SK-N-SH (cell line): Measurements from ENCODE around the gene MAX. TPM values are rescaled to one million over a fixed set of nuclear protein-coding genes. Genes with fewer than 3 reads are reported as not detected.

Source experiments
- CTCF ChIA-PET: fragments of 300-600, 350-600 bp; formaldehyde crosslinking; extraction: SDS; loops from one replicate; lab custom pipeline; 2021; lab: Yijun Ruan, JAX
- POLR2A ChIA-PET: fragments of 350-600 bp; sonication (Branson Sonifier 250); formaldehyde crosslinking; extraction: SDS; loops from one replicate; lab custom pipeline; 2020; ENCODE audit warnings: antibody characterized with exemption, inconsistent platforms; lab: Yijun Ruan, JAX
- DNase-seq: peaks from one replicate; pipeline ENCODE4 v3.0.0; 2012
- H2AFZ ChIP-seq: fragments of 200-600 bp; sonication (generic); 2 replicates; pipeline ENCODE4 v1.8.1; 2016; ENCODE audit warnings: antibody characterized with exemption, mild to moderate bottlenecking, low read depth
- H3F3A ChIP-seq: fragments of 200-600 bp; sonication (generic); replicated peaks from 2 replicates; pipeline ENCODE3; 2016; ENCODE audit warnings: antibody characterized with exemption, mild to moderate bottlenecking; ENCODE audit not compliant: insufficient read depth
- H3K27ac ChIP-seq, 2 experiments: fragments of 200-500 bp in 1 of 2; fragments of 200-600 bp in 1 of 2; sonication (Bioruptor generic) in 1 of 2; sonication (generic), shearing (Covaris generic) in 1 of 2; 2 replicates each; pipeline versions ENCODE4 v1.5.1 to v1.6.1; 2014 to 2016; ENCODE audit warnings: low read depth in 2 of 2, inconsistent platforms in 1 of 2, low read length in 1 of 2, mild to moderate bottlenecking in 1 of 2, mixed read lengths in 1 of 2
- H3K27me3 ChIP-seq: fragments of 200-600 bp; sonication (generic), shearing (Covaris generic); 2 replicates; pipeline ENCODE4 v1.6.1; 2016; ENCODE audit warnings: mixed run types; ENCODE audit not compliant: insufficient read depth
- H3K36me3 ChIP-seq, 2 experiments: fragments of 200-500 bp in 1 of 2; fragments of 200-600 bp in 1 of 2; sonication (Bioruptor generic) in 1 of 2; sonication (generic) in 1 of 2; replicated peaks in 1 of 2; 2 replicates each; pipeline versions ENCODE3 to v1.5.1; 2014 to 2016; ENCODE audit warnings: low read length in 1 of 2, mild to moderate bottlenecking in 1 of 2; ENCODE audit not compliant: insufficient read depth in 2 of 2, control insufficient read depth in 1 of 2
- H3K4me1 ChIP-seq, 2 experiments: fragments of 200-500 bp in 1 of 2; fragments of 200-600 bp in 1 of 2; sonication (Bioruptor generic) in 1 of 2; sonication (generic), shearing (Covaris generic) in 1 of 2; 2 replicates each; pipeline versions ENCODE4 v1.5.1 to v1.6.1; 2014 to 2016; ENCODE audit warnings: low read depth in 1 of 2, low read length in 1 of 2, mixed run types in 1 of 2; ENCODE audit not compliant: insufficient read depth in 2 of 2, control insufficient read depth in 1 of 2
- H3K4me2 ChIP-seq: fragments of 200-600 bp; sonication (generic), shearing (Covaris generic); 2 replicates; pipeline ENCODE4 v1.6.1; 2017; ENCODE audit warnings: mixed run types
- H3K4me3 ChIP-seq, 2 experiments: fragments of 200-500 bp in 1 of 2; fragments of 200-600 bp in 1 of 2; sonication (Bioruptor generic) in 1 of 2; sonication (generic), shearing (Covaris generic) in 1 of 2; 2 replicates each; pipeline versions ENCODE4 v1.5.1 to v1.8.1; 2014 to 2016; ENCODE audit warnings: low read depth in 2 of 2, inconsistent platforms in 1 of 2, low read length in 1 of 2, mild to moderate bottlenecking in 1 of 2, mixed read lengths in 1 of 2, moderate library complexity in 1 of 2
- H3K79me2 ChIP-seq: fragments of 200-600 bp; sonication (generic); 2 replicates; pipeline ENCODE4 v1.8.1; 2017; ENCODE audit warnings: mild to moderate bottlenecking; ENCODE audit not compliant: insufficient read depth
- H3K9ac ChIP-seq: fragments of 200-600 bp; sonication (generic); 2 replicates; pipeline ENCODE4 v1.6.1; 2017; ENCODE audit warnings: mixed run types
- H3K9me2 ChIP-seq: fragments of 200-600 bp; sonication (generic); 2 replicates; pipeline ENCODE4 v1.6.1; 2017; ENCODE audit warnings: mixed run types
- H3K9me3 ChIP-seq: fragments of 200-600 bp; sonication (generic); 2 replicates; pipeline ENCODE4 v1.6.1; 2017; ENCODE audit warnings: mixed run types, mild to moderate bottlenecking, moderate library complexity
- H4K20me1 ChIP-seq: fragments of 200-600 bp; sonication (generic); 2 replicates; pipeline ENCODE4 v1.6.1; 2017; ENCODE audit warnings: mild to moderate bottlenecking, mixed run types; ENCODE audit not compliant: insufficient read depth
- FOSL2 ChIP-seq: IDR thresholded peaks from 2 replicates; pipeline ENCODE4 v1.4.0; 2012; ENCODE audit warnings: low read depth, mild to moderate bottlenecking, moderate library complexity, borderline replicate concordance
- FOXJ3 ChIP-seq: sonication (generic); formaldehyde crosslinking; IDR thresholded peaks from 2 replicates; pipeline ENCODE4 v1.5.1; 2020; ENCODE audit warnings: mild to moderate bottlenecking, missing genetic modification reagents
- NFIC ChIP-seq: IDR thresholded peaks from 2 replicates; pipeline ENCODE4 v1.4.0; 2012; ENCODE audit warnings: borderline replicate concordance
- RAD21 ChIP-seq: IDR thresholded peaks from 2 replicates; pipeline ENCODE4 v1.6.1; 2012; ENCODE audit warnings: mild to moderate bottlenecking, low read length
- TAF1 ChIP-seq: IDR thresholded peaks from 2 replicates; pipeline ENCODE4 v1.6.1; 2012; ENCODE audit warnings: low read depth, mild to moderate bottlenecking, low read length, moderate library complexity, borderline replicate concordance
- TCF12 ChIP-seq: IDR thresholded peaks from 2 replicates; pipeline ENCODE4 v1.4.0; 2012
- TEAD4 ChIP-seq: IDR thresholded peaks from 2 replicates; pipeline ENCODE4 v1.4.0; 2012; ENCODE audit warnings: mild to moderate bottlenecking, borderline replicate concordance; ENCODE audit not compliant: insufficient read depth
- USF2 ChIP-seq: fragments of 150-350 bp; IDR thresholded peaks from 2 replicates; pipeline ENCODE4 v1.6.1; 2017; ENCODE audit warnings: antibody characterized with exemption, low read length, low read depth, borderline replicate concordance
- ZBTB33 ChIP-seq: IDR thresholded peaks from 2 replicates; pipeline ENCODE4 v1.4.0; 2012; ENCODE audit warnings: low read depth, borderline replicate concordance
- WGBS: methylation state at CpG from one replicate; pipeline ENCODE4 v1.1.6; 2017; ENCODE audit warnings: low lambda C conversion rate; 5-methylcytosine and 5-hydroxymethylcytosine counted together
- polyA plus RNA-seq, 3 experiments: library from polyadenylated mRNA; depleted of rRNA; stranded (reverse); fragments of >200 nt; gene quantifications; 2 replicates each; pipeline ENCODE4 v1.2.3, GENCODE V29; 2012
- TF ChIP-seq, protein P1 (sequence below): fragments of 150-350 bp; IDR thresholded peaks from 2 replicates; pipeline ENCODE4 v1.6.1; 2016; ENCODE audit warnings: mild to moderate bottlenecking, low read depth, low read length
- TF ChIP-seq, protein P2 (sequence below): IDR thresholded peaks from 2 replicates; pipeline ENCODE4 v1.4.0; 2012; ENCODE audit warnings: low read depth, borderline replicate concordance
- TF ChIP-seq, protein P3 (sequence below): IDR thresholded peaks from 2 replicates; pipeline ENCODE4; 2012

Gene MAX
- polyA plus RNA-seq, 1 of the 3 experiments (the other 2 are of a cell fraction) = 103 TPM

DNA sequence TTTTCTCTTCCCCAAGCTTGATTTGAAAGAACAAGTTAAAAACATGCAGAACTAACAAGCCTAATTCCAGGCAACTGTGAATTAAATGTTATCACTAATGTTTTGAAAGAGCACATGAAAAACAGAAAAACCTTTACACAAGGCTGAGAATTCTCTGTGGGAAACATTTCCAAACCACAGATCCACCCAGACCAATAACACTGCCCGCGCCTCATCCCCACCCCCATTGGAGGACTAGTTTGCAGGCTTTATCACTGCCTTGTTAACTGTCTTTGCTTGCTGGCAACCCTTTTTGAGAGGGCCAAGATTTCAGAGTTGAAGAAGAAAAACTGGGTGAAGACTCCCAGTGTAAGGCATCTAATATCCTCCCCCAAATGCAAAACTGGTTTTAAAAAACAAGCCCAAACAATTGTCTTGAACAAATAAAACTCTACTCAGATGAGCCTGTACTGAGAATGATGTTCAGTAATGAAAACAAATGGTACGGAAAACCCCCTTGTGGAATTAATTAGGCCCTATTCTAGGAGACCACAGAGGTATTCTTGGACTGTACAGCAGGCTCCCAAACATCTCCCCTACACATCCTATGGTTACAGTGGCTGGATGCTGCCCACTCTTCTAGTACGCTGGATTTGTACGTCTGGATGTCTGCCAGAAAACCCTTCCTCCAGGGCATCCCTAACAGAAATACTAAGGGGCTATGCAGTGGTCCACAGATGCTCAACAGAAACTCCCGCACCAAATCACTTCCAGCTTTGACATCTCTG is 5.8 kb downstream of the MAX start:
- Histone ChIP-seq H3K27ac (peak overlapping the region; percentile 64 to 77), H3K4me2 (peak overlapping the region; percentile 53), H2AFZ (no peak overlapping the region), H3K79me2 (peaks cover 69% of the 10 kb centered on the region), H3F3A (no peaks in the 10 kb centered on the region), H3K4me1 (peaks cover 24 to 39% of the 10 kb centered on the region in 2 experiments), H3K36me3 (peaks cover 56 to 73% of the 10 kb centered on the region in 2 experiments), H3K9me3 (no peaks in the 10 kb centered on the region), H3K9me2 (no peaks in the 10 kb centered on the region), H4K20me1 (peaks cover 25% of the 10 kb centered on the region), H3K27me3 (no peaks in the 10 kb centered on the region), H3K9ac (no peak overlapping the region), H3K4me3 (no peak overlapping the region)
- POLR2A ChIA-PET = no interaction called here
- CTCF ChIA-PET = interaction anchor here (1.1 to 1.8 kb wide), 2 partner anchors 11 to 26 kb away, joined by 3 to 7 read pairs; no protein-coding TSS in a partner anchor
- TF ChIP-seq FOXJ3 (CRISPR knock-in tag) = no peak
- no peak for TF ChIP-seq RAD21
- no peak for TF ChIP-seq TAF1
- TF ChIP-seq TEAD4 = no peak
- no peak for TF ChIP-seq ZBTB33
- TF ChIP-seq, protein P1, sequence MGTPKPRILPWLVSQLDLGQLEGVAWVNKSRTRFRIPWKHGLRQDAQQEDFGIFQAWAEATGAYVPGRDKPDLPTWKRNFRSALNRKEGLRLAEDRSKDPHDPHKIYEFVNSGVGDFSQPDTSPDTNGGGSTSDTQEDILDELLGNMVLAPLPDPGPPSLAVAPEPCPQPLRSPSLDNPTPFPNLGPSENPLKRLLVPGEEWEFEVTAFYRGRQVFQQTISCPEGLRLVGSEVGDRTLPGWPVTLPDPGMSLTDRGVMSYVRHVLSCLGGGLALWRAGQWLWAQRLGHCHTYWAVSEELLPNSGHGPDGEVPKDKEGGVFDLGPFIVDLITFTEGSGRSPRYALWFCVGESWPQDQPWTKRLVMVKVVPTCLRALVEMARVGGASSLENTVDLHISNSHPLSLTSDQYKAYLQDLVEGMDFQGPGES = no peak
- 76% methylated on average over 6 of the region's 6 CpGs for WGBS
- DNase-seq = peak; percentile 54

DNA sequence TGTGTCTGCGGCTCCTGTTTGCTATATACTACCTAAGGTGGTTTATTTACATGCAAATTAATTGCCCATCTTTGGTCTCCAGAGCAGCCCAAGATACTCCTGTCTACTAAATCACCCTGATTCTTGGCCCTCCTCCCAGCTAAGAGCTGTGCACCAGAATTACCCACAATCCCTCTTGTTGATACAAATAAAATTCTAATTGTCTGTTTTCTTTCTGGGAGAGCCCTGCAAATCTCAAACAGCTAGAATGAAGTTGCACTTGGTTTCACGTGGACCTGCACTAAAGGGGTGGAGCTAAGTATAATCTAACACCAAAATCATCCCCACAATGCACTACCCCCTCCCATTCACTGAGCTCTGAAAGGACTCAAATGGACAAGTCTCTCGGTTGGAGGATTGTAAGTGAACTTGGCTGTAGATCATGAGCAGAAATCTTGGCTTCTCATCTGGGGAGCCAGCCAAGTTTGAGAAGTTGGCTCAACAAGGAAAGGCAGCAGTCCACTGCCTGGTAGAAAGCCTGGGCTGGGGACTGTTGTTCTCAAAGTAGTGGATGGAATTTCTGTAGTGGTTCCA is 6.6 kb downstream of the MAX start:
- Histone ChIP-seq H3K27ac (peak overlapping the region; percentile 64 to 77), H3K9me3 (no peaks in the 10 kb centered on the region), H4K20me1 (peaks cover 25% of the 10 kb centered on the region), H3K4me2 (peak overlapping the region; percentile 53), H3K27me3 (no peaks in the 10 kb centered on the region), H3K36me3 (peaks cover 55 to 79% of the 10 kb centered on the region in 2 experiments), H3K79me2 (peaks cover 62% of the 10 kb centered on the region)
- CTCF ChIA-PET = interaction anchor here (0.8 to 1.8 kb wide), 3 partner anchors 10 to 864 kb away, joined by 3 to 7 read pairs (median 3); no protein-coding TSS in a partner anchor
- no peak for DNase-seq
- POLR2A ChIA-PET = no interaction called here
- WGBS = 53% methylated on average over 3 of the region's 3 CpGs
- TF ChIP-seq USF2 (no peak), NFIC (peak; percentile 74), FOSL2 (no peak), TAF1 (no peak), TCF12 (peak; percentile 36; the same call in 1 of the 2 replicates)
- TF ChIP-seq, protein P2, sequence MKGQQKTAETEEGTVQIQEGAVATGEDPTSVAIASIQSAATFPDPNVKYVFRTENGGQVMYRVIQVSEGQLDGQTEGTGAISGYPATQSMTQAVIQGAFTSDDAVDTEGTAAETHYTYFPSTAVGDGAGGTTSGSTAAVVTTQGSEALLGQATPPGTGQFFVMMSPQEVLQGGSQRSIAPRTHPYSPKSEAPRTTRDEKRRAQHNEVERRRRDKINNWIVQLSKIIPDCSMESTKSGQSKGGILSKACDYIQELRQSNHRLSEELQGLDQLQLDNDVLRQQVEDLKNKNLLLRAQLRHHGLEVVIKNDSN = no peak
- TF ChIP-seq, protein P3, sequence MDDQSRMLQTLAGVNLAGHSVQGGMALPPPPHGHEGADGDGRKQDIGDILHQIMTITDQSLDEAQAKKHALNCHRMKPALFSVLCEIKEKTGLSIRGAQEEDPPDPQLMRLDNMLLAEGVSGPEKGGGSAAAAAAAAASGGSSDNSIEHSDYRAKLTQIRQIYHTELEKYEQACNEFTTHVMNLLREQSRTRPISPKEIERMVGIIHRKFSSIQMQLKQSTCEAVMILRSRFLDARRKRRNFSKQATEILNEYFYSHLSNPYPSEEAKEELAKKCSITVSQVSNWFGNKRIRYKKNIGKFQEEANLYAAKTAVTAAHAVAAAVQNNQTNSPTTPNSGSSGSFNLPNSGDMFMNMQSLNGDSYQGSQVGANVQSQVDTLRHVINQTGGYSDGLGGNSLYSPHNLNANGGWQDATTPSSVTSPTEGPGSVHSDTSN = peak; percentile 32; the same call in 1 of the 2 replicates
- TF ChIP-seq, protein P1 = no peak
- TF ChIP-seq, all 33 proteins: peak for 3
- Histone ChIP-seq H3F3A (no peaks in the 10 kb centered on the region), H3K4me3 (no peak overlapping the region), H3K4me1 (peaks cover 24 to 37% of the 10 kb centered on the region in 2 experiments), H2AFZ (no peak overlapping the region), H3K9me2 (no peaks in the 10 kb centered on the region), H3K9ac (no peak overlapping the region)
